Peyer's patch (tissue), 4 donors: ENCODE measurements around the gene ASPSCR1. TPM values are rescaled to one million over a fixed set of nuclear protein-coding genes. Genes with fewer than 3 reads are reported as not detected.

ENCODE experiments used
- DNase-seq, 3 donors: peaks; one replicate each; pipeline ENCODE4 v3.0.0-alpha.2; 2017 to 2019
- H3K27ac ChIP-seq, 4 donors: fragments of 200-600 bp; sonication (generic); one replicate each; pipeline ENCODE4 v1.5.1; 2016 to 2019
- H3K27me3 ChIP-seq, 2 donors: fragments of 200-600 bp; sonication (generic); one replicate each; pipeline ENCODE4 v1.5.1; 2019
- H3K36me3 ChIP-seq, 3 donors: fragments of 200-600 bp; sonication (generic); one replicate each; pipeline ENCODE4 v1.5.1; 2016 to 2019
- H3K4me1 ChIP-seq, 4 donors: fragments of 200-600 bp; sonication (generic); one replicate each; pipeline ENCODE4 v1.5.1; 2016 to 2019
- H3K4me3 ChIP-seq, 4 donors: fragments of 200-600 bp; sonication (generic); 1 replicate in 3 of 4; 2 replicates in 1 of 4; pipeline ENCODE4 v1.5.1; 2016 to 2019; ENCODE audit warnings: mild to moderate bottlenecking in 1 of 4
- H3K9me3 ChIP-seq, 4 donors: fragments of 200-600 bp; sonication (generic); one replicate each; pipeline ENCODE4 v1.5.1; 2016 to 2019; ENCODE audit warnings: mild to moderate bottlenecking in 1 of 4
- POLR2A ChIP-seq, 2 donors: fragments of 450-650 bp; IDR thresholded peaks; one replicate each; pipeline ENCODE4 v1.5.1; 2017; ENCODE audit warnings: antibody characterized with exemption in 2 of 2, mild to moderate bottlenecking in 2 of 2, moderate library complexity in 2 of 2
- total RNA-seq, 4 donors: library from RNA; depleted of rRNA; stranded (reverse); fragments of >200 nt; gene quantifications; one replicate each; pipeline ENCODE4 v1.1.0, GENCODE V29; 2016
- TF ChIP-seq, protein P1 (sequence below), 6 experiments: fragments of 450-650 bp in 4 of 6; fragments of 200-600 bp in 2 of 6; sonication (generic) in 1 of 6; IDR thresholded peaks; one replicate each; pipeline ENCODE4 v1.5.1; 2017 to 2019; ENCODE audit warnings: antibody characterized with exemption in 6 of 6, mild to moderate bottlenecking in 3 of 6, moderate library complexity in 1 of 6

Gene ASPSCR1
- total RNA-seq, 4 donors from 2014 or later = 31.6 to 70.1 (median 49.9) TPM

DNA sequence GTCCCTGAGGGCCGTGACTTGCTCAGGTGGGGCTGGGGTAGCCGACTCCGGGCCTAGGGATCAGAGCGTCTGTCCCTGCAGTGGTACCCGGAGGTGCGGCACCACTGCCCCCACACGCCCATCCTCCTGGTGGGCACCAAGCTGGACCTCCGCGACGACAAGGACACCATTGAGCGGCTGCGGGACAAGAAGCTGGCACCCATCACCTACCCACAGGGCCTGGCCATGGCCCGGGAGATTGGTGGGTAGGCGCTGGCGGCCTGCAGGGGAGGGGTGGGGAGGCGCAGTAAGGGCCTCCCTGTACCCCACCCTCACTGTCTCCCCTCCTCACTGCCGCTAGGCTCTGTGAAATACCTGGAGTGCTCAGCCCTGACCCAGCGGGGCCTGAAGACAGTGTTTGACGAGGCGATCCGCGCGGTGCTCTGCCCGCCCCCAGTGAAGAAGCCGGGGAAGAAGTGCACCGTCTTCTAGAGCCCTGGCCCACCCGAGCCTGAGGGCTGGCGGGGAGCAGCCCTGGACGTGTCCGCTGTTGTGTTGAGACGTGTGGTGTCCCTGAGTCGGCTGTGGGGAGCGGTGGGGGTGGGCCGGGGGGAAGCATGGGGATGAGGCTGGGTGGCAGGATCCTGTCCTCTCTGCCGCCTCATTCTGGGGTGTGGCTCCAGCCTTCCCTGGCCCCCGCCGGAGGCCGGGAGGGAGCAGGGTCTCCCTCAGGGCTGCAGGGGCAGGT is 56.1 kb downstream of the ASPSCR1 start:
- Histone ChIP-seq H3K36me3 (no peaks in the 10 kb centered on the region), H3K4me3 (no peak overlapping the region), H3K9me3 (no peaks in the 10 kb centered on the region), H3K27ac (no peak overlapping the region), H3K4me1 (peaks cover 0 to 32% (median 23%) of the 10 kb centered on the region in 4 donors), H3K27me3 (no peaks in the 10 kb centered on the region)
- DNase-seq = no peak
- TF ChIP-seq, protein P1, sequence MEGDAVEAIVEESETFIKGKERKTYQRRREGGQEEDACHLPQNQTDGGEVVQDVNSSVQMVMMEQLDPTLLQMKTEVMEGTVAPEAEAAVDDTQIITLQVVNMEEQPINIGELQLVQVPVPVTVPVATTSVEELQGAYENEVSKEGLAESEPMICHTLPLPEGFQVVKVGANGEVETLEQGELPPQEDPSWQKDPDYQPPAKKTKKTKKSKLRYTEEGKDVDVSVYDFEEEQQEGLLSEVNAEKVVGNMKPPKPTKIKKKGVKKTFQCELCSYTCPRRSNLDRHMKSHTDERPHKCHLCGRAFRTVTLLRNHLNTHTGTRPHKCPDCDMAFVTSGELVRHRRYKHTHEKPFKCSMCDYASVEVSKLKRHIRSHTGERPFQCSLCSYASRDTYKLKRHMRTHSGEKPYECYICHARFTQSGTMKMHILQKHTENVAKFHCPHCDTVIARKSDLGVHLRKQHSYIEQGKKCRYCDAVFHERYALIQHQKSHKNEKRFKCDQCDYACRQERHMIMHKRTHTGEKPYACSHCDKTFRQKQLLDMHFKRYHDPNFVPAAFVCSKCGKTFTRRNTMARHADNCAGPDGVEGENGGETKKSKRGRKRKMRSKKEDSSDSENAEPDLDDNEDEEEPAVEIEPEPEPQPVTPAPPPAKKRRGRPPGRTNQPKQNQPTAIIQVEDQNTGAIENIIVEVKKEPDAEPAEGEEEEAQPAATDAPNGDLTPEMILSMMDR (IDR thresholded peaks at IDR 0.05) = no peak
- TF ChIP-seq POLR2A (IDR thresholded peaks at IDR 0.05) = no peak

DNA sequence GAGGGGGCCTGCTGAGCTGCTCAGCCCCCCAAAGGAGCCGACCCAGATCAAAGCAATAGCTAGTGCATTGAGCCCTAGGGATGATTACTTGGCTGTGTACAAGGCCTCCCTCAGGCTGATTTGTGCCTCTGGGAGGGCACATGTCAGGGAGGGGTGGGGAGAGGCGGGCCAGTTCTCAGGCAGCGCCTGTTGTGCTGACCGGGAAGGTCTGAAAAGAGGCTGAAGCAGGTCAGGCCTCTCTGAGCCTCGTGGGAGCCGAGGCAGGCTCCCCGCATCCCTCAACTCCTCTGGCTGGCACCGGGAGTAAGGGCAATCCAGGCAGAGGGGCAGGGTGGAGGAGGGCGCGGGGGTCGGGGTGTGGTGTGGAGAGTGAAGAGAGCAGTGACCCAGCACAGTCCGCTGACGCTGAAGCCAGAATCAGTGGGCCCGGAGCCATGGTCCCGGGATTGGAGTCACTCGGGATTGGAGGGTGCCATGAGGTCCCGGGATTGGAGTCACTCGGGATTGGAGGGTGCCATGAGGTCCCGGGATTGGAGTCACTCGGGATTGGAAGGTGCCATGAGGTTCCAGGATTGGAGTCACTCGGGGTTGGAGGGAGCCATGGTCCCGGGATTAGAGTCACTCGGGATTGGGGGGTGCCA is 57.1 kb downstream of the ASPSCR1 start:
- no peaks in the 10 kb centered on the region for H3K9me3 ChIP-seq
- no peak overlapping the region for H3K4me3 ChIP-seq
- TF ChIP-seq, protein P1 (IDR thresholded peaks at IDR 0.05) = no peak
- no peak for TF ChIP-seq POLR2A (IDR thresholded peaks at IDR 0.05)
- peaks cover 0 to 32% (median 23%) of the 10 kb centered on the region in 4 donors for H3K4me1 ChIP-seq
- H3K27ac ChIP-seq = no peak overlapping the region
- no peak for DNase-seq
- no peaks in the 10 kb centered on the region for H3K36me3 ChIP-seq
- no peaks in the 10 kb centered on the region for H3K27me3 ChIP-seq

- no peak for DNase-seq
- H3K27ac ChIP-seq = no peak overlapping the region
- no peaks in the 10 kb centered on the region for H3K9me3 ChIP-seq
- peaks cover 0 to 25% (median 17%) of the 10 kb centered on the region in 4 donors for H3K4me1 ChIP-seq
- H3K27me3 ChIP-seq = no peaks in the 10 kb centered on the region
- H3K4me3 ChIP-seq = no peak overlapping the region
- no peaks in the 10 kb centered on the region for H3K36me3 ChIP-seq
- TF ChIP-seq, protein P1 (IDR thresholded peaks at IDR 0.05) = no peak
- no peak for TF ChIP-seq POLR2A (IDR thresholded peaks at IDR 0.05)
Measured at GRCh38 chr17:82035488-82035887, 58.1 kb downstream of the ASPSCR1 start.

DNA sequence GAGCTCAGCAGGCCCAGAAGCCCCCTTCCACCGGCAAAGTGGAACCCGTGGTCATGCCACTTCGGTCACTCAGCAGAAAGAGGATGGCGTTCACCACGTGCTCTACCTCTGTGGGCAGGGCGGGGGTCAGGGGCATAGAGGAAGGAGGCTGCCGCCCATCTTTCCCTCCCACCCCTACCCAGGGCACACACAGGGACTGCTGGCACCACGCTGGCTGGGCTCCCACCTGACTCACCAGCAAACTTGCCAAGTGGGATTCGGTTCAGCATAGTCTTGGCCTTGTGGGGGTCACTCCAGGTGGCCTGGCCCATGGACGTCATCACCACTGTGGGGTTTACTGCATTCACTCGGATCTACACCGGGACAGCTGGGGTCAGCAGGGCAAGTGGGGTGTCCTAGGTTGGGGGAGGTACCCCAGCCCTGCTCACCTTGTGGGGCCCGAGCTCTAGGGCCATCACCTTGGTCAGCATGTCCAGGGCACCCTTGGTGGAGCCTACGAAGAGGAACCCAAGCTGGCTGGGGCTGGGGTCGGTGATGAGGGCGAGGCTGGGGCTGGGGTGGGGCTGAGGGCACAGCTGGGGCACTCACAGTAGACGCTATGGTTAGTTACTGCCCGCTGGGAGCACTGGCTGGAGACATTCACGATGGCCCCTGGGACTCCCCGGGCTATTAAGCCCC is 58.7 kb downstream of the ASPSCR1 start:
- peak overlapping the region in 2 of 4 donors; percentile 94 to 99 for H3K27ac ChIP-seq
- H3K36me3 ChIP-seq = no peaks in the 10 kb centered on the region
- no peak for DNase-seq
- H3K27me3 ChIP-seq = no peaks in the 10 kb centered on the region
- peaks cover 0 to 23% (median 16%) of the 10 kb centered on the region in 4 donors for H3K4me1 ChIP-seq
- H3K9me3 ChIP-seq = no peaks in the 10 kb centered on the region
- TF ChIP-seq, protein P1 (IDR thresholded peaks at IDR 0.05) = no peak
- no peak for TF ChIP-seq POLR2A (IDR thresholded peaks at IDR 0.05)
- H3K4me3 ChIP-seq = peak overlapping the region; percentile 60 to 85 (median 74)

GRCh38 chr17:82036634-82037091 is 59.2 kb downstream of the ASPSCR1 start:
- H3K27me3 ChIP-seq = no peaks in the 10 kb centered on the region
- DNase-seq = no peak
- H3K4me3 ChIP-seq = peak overlapping the region; percentile 60 to 85 (median 74)
- H3K4me1 ChIP-seq = peaks cover 0 to 23% (median 16%) of the 10 kb centered on the region in 4 donors
- TF ChIP-seq, protein P1 (IDR thresholded peaks at IDR 0.05) = no peak
- TF ChIP-seq POLR2A (IDR thresholded peaks at IDR 0.05) = no peak
- peak overlapping the region; percentile 93 to 100 (median 96) for H3K27ac ChIP-seq
- no peaks in the 10 kb centered on the region for H3K9me3 ChIP-seq
- H3K36me3 ChIP-seq = no peaks in the 10 kb centered on the region
